Measurements from ENCODE around the gene BDKRB1.

Gene BDKRB1

DNA sequence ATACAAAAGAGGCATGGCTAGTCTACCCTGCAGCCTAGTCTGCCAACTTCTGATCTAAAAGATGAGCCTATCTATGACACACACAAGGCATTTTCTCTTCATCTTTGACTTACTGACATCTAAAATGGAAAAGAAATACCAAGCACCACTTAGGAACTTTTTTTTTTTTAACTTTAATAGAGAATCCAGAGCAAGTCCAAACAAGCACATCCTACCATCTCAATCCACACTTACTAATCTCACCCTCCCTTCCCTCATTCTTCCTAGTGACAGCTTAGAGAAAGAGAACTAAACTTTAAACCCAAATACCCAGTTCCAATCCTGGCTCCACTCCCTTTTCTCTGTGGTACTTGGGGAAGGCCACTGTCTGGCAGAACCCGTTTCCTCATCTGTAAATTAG lies 31.8 kb downstream of the BDKRB1 start:
- DNase-seq (ENCODE audit: insufficient read length, low spot score) (no peak), FAIRE-seq (no peak)

DNA sequence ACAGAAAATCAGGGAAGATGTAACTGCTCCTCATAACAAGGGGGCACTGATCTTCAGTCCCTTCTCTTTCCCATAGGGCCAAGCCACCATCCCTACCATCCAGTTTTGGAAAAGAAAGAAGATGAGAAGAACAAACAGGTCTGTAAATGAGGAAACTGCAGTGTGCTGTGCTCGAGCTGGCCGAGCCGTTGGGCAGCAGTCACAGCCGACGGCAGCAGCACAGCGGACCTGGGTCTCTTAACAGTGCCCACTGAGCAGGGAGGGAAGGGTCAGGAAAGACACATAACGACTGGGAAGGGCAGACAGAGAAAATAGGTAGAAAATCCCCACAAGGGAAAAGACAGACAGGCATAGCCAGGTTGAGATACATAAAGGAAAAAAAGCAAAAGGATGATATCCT lies 38.2 kb downstream of the BDKRB1 start:
- DNase-seq (ENCODE audit: insufficient read length, low spot score) = no peak
- FAIRE-seq = no peak
- TF ChIP-seq POLR2A (IDR thresholded peaks at IDR 0.05; ENCODE audit: low read depth, low read length) = no peak

More for the DNA sequence above, 31.8 kb downstream of the BDKRB1 start:
- no peak for TF ChIP-seq POLR2A (IDR thresholded peaks at IDR 0.05; ENCODE audit: low read depth, low read length)

DNA sequence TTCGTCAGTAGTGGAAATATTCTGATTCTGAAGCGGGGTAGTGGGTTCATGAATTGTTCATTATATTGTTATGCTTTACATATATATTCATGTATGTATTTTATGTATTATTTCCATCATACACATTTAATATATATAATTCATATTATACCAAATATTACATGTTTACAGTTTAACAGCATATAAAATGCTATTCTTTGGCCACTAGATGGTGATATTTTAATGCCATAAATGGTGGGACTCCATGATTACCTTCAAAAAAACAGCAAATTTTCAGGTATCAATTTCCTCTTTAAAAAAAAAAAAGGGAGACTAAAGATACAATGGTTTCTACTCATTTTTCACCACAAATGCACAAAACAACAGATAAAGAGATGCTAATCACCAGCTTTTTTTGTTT lies 41.0 kb downstream of the BDKRB1 start:
- no peak for DNase-seq (ENCODE audit: insufficient read length, low spot score)
- FAIRE-seq = no peak
- TF ChIP-seq POLR2A (IDR thresholded peaks at IDR 0.05; ENCODE audit: low read depth, low read length) = no peak

DNA sequence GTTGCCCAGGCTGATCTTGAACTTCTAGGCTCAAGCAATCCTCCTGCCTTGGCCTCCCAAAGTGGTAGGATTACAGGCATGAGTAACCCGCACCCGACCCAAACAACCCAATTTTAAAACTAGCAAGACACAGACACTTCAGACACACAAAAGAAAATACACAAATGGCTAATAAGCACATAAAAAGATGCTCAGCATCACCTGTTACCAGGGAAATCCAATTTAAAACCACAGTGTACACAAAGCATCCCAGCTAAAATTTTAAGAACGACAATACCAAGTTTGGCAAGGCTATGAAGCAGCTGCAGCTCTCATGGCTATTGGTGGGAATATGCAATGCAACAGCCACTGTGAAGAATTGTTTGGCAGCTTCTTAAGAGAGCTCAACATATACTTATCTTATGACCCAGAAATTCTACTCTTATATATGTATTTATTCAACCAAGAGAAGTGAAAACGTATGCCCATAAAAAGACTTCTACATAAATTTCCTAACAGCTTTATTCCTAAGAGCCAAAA lies 42.0 kb downstream of the BDKRB1 start:
- no peak for TF ChIP-seq POLR2A (IDR thresholded peaks at IDR 0.05; ENCODE audit: low read depth, low read length)
- no peak for DNase-seq (ENCODE audit: insufficient read length, low spot score)
- FAIRE-seq = no peak

DNA sequence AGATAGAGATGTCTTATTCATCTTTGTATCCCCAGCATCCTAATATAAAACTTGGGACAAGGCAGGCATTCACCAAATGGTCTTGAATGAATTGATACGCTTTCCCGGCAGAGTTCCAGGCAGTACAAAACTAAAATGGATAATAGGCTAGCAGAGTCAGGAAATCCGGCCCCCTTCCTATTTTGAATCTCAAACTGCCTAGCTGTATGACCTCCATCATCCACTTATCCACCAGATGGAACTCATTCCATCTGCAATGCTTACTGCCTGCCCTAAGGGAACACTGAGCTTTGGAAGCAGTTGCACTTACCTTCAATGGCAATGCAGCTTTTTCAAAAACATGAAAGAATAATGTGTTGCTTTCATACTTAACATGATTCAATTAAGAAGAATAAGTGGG lies 43.4 kb downstream of the BDKRB1 start:
- FAIRE-seq = no peak
- no peak for DNase-seq (ENCODE audit: insufficient read length, low spot score)
- TF ChIP-seq POLR2A (IDR thresholded peaks at IDR 0.05; ENCODE audit: low read depth, low read length) = no peak

DNA sequence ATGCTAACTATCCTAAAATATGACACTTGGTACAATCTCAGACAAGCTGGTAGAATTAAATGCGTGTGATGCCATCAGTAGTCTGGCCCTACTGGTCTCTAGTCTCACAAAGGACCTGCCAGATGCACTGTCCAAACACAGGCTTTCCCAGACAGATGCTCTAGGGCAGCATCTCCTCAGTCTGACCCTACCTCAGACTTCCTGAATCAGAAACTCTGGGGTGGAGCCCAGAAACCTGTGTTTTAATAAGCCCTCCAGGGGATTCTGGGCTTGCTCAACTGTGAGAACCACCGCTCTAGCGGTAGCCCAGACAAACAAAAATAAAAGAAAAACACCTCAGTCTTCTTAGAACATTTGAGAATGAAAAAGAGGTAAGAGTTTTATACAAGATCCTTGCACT lies 48.0 kb downstream of the BDKRB1 start:
- FAIRE-seq = no peak
- DNase-seq (ENCODE audit: insufficient read length, low spot score) = no peak
- no peak for TF ChIP-seq POLR2A (IDR thresholded peaks at IDR 0.05; ENCODE audit: low read depth, low read length)

DNA sequence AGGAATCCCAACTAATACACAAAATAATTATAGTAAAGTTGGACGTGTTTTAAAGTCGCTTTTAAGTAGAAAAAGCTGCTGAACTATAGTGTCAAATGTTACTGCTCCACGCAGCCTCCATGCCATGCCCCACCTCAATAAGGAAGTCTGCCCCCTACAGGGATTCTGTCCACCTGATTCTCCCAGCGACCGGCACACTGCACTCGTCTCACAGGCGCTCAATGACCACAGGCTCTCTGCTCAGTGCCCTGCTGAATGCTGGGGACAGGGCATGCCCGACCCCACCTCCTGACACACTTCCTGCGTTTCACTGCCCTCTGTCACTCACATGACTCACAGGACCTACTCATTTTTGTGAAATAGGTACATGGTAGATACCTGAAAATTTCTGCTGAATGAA lies 48.9 kb downstream of the BDKRB1 start:
- FAIRE-seq (no peak), DNase-seq (ENCODE audit: insufficient read length, low spot score) (no peak)
- TF ChIP-seq POLR2A (IDR thresholded peaks at IDR 0.05; ENCODE audit: low read depth, low read length) = no peak

DNA sequence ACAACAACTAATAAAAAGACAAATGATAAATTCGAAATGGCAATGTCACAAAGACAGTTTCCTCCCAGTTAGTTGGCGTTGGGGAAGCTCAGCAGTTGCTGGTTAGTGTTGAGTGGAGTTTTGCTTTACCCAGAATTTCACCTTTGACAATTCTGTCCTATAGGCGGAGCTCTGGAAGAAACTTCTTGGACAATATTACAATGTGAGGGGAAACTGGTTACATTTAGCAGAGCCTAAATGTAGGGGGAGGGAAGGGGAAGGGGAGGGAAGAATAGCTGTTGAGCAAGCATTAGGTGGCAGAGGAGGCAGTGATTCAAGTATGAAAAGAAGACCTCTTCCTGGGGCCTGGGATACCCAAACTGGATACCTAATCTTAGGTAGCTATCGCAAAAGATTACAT lies 51.4 kb downstream of the BDKRB1 start:
- FAIRE-seq = no peak
- no peak for TF ChIP-seq POLR2A (IDR thresholded peaks at IDR 0.05; ENCODE audit: low read depth, low read length)
- DNase-seq (ENCODE audit: insufficient read length, low spot score) = no peak

DNA sequence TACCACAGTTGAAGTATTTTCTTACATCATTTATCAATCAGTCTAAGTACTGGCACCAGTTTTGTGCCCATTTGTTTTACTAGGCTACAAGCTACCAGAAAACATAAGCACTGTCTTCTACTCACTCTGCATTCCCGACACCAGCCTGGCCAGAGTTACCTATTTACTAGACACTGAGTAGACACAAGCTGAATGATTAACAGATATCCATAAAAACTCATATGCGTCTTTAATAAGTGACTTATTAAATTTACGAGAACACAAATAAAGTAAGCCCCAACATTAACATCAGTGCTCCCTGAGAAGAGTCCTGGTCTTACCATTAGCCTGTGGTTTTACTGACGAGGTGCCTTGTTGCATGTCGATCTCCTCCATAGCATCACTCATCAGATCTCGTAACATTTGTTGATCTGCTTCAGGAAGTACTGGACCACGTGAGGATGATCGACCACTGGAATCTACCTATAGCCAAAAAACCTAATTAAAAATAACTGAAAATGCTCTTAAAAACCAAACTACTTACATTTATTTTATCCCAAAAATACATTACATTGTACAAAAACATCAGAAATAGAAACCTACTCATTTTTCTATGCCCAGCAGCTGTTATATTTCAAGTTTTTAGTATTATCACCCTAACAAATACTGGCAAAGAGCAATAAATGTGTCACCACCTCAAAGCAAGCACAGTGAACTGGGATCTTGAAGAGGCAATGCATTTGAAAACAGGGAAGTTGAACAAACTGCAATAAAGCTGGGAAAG lies 53.3 kb downstream of the BDKRB1 start:
- FAIRE-seq = no peak
- no peak for DNase-seq (ENCODE audit: insufficient read length, low spot score)
- TF ChIP-seq POLR2A (IDR thresholded peaks at IDR 0.05; ENCODE audit: low read depth, low read length) = no peak

DNA sequence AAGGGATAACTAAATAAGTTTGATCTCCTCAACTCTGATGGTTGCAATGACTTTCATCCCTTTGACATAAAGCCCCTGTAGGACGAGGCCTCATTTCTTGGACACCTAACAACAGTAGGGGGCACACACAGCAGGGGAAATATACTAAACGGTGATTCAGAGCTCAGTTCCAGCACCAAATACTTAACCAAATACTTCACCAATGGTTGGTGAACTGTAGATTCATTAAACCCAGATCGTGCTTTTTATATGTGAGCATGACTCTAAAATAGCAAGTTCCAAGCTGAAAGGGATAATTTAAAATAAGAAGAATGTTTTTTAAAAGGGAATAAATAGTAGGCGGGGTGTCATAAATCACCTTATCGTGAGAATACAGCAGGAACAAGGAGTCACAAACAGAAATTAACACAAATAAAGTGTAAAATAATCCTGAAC lies 53.9 kb downstream of the BDKRB1 start:
- DNase-seq (ENCODE audit: insufficient read length, low spot score) (no peak), FAIRE-seq (no peak)
- no peak for TF ChIP-seq POLR2A (IDR thresholded peaks at IDR 0.05; ENCODE audit: low read depth, low read length)

DNA sequence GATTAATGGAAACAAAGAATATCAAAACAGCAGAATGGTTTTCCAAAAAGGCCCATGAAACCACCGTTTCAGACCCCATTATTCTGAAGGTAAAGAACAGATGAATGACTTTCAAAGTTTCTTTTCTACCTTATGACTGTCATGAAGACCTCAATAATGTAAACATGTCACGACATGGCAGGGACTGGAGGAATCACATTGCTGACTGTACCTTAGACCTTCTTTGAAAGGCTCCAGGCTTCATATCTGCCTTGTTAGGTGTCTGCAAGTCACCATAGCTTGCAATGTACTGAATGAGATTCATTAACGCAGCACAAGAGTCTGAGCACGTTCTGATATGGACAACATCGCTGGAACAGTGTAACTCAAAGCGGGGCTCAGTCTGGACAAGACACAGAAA lies 54.9 kb downstream of the BDKRB1 start:
- TF ChIP-seq POLR2A (IDR thresholded peaks at IDR 0.05; ENCODE audit: low read depth, low read length) = no peak
- no peak for FAIRE-seq
- no peak for DNase-seq (ENCODE audit: insufficient read length, low spot score)
